Transverse colon (tissue), 4 donors: ENCODE data around the gene RLN3.

Source experiments
- POLR2A ChIP-seq: fragments of 450-650 bp; IDR thresholded peaks from one replicate; pipeline ENCODE4 v1.6.1; 2016; ENCODE audit warnings: antibody characterized with exemption, mild to moderate bottlenecking, moderate library complexity
- POLR2AphosphoS5 ChIP-seq, 3 donors: sonication (generic); formaldehyde crosslinking; IDR thresholded peaks; one replicate each; pipeline ENCODE4 v1.6.1; 2016; ENCODE audit warnings: antibody characterized with exemption in 3 of 3
- TF ChIP-seq, protein P1 (sequence below), 5 experiments: fragments of 200-600 bp in 3 of 5; fragments of 450-650 bp in 2 of 5; sonication (generic) in 3 of 5; IDR thresholded peaks; 1 replicate in 2 of 5; 2 replicates in 3 of 5; pipeline ENCODE4 v1.5.1; 2016 to 2017; ENCODE audit warnings: antibody characterized with exemption in 5 of 5, inconsistent platforms in 3 of 5, mild to moderate bottlenecking in 2 of 5, moderate library complexity in 1 of 5

DNA sequence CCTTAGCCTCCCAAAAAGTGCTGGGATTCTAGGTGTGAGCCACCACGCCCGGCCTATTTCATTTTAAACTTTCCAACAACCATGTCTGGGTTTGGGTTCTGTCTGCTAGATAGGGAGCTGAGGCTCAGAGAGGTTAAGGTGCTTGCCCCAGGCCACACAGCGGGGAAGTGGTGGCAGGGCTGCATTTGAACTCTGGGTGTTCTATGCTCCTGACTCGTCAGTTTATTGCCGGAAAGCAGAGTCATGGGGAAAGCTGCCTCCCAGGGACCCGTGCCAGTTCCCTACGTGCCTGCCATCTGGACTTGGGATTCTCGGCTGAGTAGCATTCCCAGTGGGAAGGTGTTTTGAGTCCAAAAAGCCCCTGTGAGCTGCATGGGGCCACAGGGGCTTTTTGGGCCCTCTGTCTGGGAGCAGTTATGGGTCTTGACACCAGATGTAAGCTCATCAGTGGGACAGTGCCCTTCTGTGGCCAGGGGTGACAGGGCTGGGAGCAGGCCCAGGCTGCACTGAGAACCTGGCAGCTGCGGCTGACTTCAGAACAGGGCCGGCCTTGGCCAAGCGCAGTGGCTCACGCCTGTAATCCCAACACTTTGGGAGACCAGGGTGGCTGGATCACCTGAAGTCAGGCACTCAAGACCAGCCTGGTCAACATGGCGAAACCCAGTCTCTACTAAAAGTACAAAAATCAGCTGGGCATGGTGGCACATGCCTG, 32.8 kb upstream of the RLN3 start:
- TF ChIP-seq, protein P1, sequence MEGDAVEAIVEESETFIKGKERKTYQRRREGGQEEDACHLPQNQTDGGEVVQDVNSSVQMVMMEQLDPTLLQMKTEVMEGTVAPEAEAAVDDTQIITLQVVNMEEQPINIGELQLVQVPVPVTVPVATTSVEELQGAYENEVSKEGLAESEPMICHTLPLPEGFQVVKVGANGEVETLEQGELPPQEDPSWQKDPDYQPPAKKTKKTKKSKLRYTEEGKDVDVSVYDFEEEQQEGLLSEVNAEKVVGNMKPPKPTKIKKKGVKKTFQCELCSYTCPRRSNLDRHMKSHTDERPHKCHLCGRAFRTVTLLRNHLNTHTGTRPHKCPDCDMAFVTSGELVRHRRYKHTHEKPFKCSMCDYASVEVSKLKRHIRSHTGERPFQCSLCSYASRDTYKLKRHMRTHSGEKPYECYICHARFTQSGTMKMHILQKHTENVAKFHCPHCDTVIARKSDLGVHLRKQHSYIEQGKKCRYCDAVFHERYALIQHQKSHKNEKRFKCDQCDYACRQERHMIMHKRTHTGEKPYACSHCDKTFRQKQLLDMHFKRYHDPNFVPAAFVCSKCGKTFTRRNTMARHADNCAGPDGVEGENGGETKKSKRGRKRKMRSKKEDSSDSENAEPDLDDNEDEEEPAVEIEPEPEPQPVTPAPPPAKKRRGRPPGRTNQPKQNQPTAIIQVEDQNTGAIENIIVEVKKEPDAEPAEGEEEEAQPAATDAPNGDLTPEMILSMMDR (IDR thresholded peaks at IDR 0.05): no peak
- TF ChIP-seq POLR2A (no peak), POLR2AphosphoS5 (IDR thresholded peaks at IDR 0.05) (no peak)
